GM21515 (cell line): ENCODE data around the gene DMTF1.
"Not testable (repeated sequence)": the region's sequence is repeated elsewhere in the genome, so short reads cannot be mapped to it uniquely, and the experiment has no call there.

ENCODE experiments used
- ATAC-seq: cut with Tn5 transposase; IDR thresholded peaks from one replicate; pipeline ENCODE4 v1.9.1; 2021; ENCODE audit not compliant: unreplicated experiment

Gene DMTF1

GRCh38 chr7:87192784-87193487 lies 40.7 kb downstream of the DMTF1 start:
- no peak for ATAC-seq

GRCh38 chr7:87193912-87194311 lies 41.7 kb downstream of the DMTF1 start:
- no peak for ATAC-seq

- no peak for ATAC-seq
Measured at GRCh38 chr7:87199241-87199640, 47.0 kb downstream of the DMTF1 start.

GRCh38 chr7:87199700-87200450 lies 47.6 kb downstream of the DMTF1 start:
- ATAC-seq: no peak

- ATAC-seq: no peak
Measured at GRCh38 chr7:87202208-87202607, 50.0 kb downstream of the DMTF1 start.

- no peak for ATAC-seq
Measured at GRCh38 chr7:87202705-87203104, 50.5 kb downstream of the DMTF1 start.

- ATAC-seq: not testable (repeated sequence)
Measured at GRCh38 chr7:87203929-87204328, 51.7 kb downstream of the DMTF1 start.

GRCh38 chr7:87204933-87205332 lies 52.7 kb downstream of the DMTF1 start:
- ATAC-seq: no peak

- not testable (repeated sequence) for ATAC-seq
Measured at GRCh38 chr7:87205701-87206100, 53.4 kb downstream of the DMTF1 start.

GRCh38 chr7:87206361-87206760 lies 54.1 kb downstream of the DMTF1 start:
- no peak for ATAC-seq

- no peak for ATAC-seq
Measured at GRCh38 chr7:87209295-87209924, 57.2 kb downstream of the DMTF1 start.

GRCh38 chr7:87210506-87210905 lies 58.3 kb downstream of the DMTF1 start:
- no peak for ATAC-seq

GRCh38 chr7:87212498-87212897 lies 60.2 kb downstream of the DMTF1 start:
- no peak for ATAC-seq

- ATAC-seq: no peak
Measured at GRCh38 chr7:87213252-87213651, 61.0 kb downstream of the DMTF1 start.

- ATAC-seq: no peak
Measured at GRCh38 chr7:87213811-87214210, 61.6 kb downstream of the DMTF1 start.

GRCh38 chr7:87215046-87215445 lies 62.8 kb downstream of the DMTF1 start:
- no peak for ATAC-seq

- ATAC-seq: peak; percentile 48
Measured at GRCh38 chr7:87216701-87217508, 64.7 kb downstream of the DMTF1 start.

GRCh38 chr7:87217983-87218653 lies 65.9 kb downstream of the DMTF1 start:
- ATAC-seq: no peak

- peak; percentile 20 for ATAC-seq
Measured at GRCh38 chr7:87218796-87219544, 66.7 kb downstream of the DMTF1 start.

GRCh38 chr7:87219545-87220025 lies 67.3 kb downstream of the DMTF1 start, which contains the start of gene TMEM243:
Gene TMEM243, minus strand, starts transcription at chr7:87219732. Its CDS starts 229 bp downstream, at chr7:87219503.
- ATAC-seq: peak; percentile 54
